ENCODE measurements around the gene TMEM164.

TMEM164 gene

GRCh38 chrX:110081320-110081719 is 78.4 kb downstream of the TMEM164 start:
- H3K36me3 ChIP-seq (ENCODE audit: control insufficient read depth, insufficient read depth, low read length): no peaks in the 10 kb centered on the region
- no peaks in the 10 kb centered on the region for H3K9me3 ChIP-seq (ENCODE audit: control insufficient read depth, insufficient read depth, low read length)
- no peaks in the 10 kb centered on the region for H3K27me3 ChIP-seq (ENCODE audit: control insufficient read depth, insufficient read depth, low read length)
- no peak overlapping the region for H3K27ac ChIP-seq (ENCODE audit: low read length)
- H3K4me3 ChIP-seq (ENCODE audit: low read length): no peak overlapping the region
- no peak for DNase-seq (ENCODE audit: low read depth, low spot score)
- no peaks in the 10 kb centered on the region for H3K4me1 ChIP-seq (ENCODE audit: control insufficient read depth, insufficient read depth, low read length)

DNA sequence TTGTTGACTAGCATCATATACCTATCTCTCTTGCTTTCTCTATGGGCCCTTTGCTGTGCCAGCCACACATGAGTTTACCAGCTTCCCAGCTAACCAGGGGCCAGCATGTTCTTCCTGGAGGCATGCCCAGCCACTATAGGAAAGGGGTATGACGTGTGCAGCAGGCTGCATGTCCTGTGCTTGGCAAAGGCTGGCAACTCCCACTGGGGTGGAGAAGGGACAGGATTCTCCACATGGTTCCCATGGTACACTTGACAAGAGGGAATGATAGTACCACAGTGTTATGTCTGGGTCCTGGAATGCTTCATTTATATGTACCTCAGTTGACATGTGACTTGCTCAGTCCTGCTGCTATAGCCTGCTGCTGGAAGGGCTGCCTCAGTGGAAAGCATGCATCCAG is 78.8 kb downstream of the TMEM164 start:
- H3K27ac ChIP-seq (ENCODE audit: low read length): no peak overlapping the region

GRCh38 chrX:110082161-110082560 is 79.2 kb downstream of the TMEM164 start:
- Histone ChIP-seq H3K4me3 (ENCODE audit: low read length) (no peak overlapping the region), H3K27ac (ENCODE audit: low read length) (no peak overlapping the region), H3K4me1 (ENCODE audit: control insufficient read depth, insufficient read depth, low read length) (no peaks in the 10 kb centered on the region), H3K36me3 (ENCODE audit: control insufficient read depth, insufficient read depth, low read length) (no peaks in the 10 kb centered on the region), H3K9me3 (ENCODE audit: control insufficient read depth, insufficient read depth, low read length) (no peaks in the 10 kb centered on the region), H3K27me3 (ENCODE audit: control insufficient read depth, insufficient read depth, low read length) (no peaks in the 10 kb centered on the region)
- no CpG with 5 or more reads among the region's 4 CpGs for WGBS (ENCODE audit: insufficient coverage, insufficient read length)
- no peak for DNase-seq (ENCODE audit: low read depth, low spot score)

More for the DNA sequence above, 78.8 kb downstream of the TMEM164 start:
- Histone ChIP-seq H3K4me1 (ENCODE audit: control insufficient read depth, insufficient read depth, low read length) (no peaks in the 10 kb centered on the region), H3K9me3 (ENCODE audit: control insufficient read depth, insufficient read depth, low read length) (no peaks in the 10 kb centered on the region), H3K36me3 (ENCODE audit: control insufficient read depth, insufficient read depth, low read length) (no peaks in the 10 kb centered on the region), H3K4me3 (ENCODE audit: low read length) (no peak overlapping the region), H3K27me3 (ENCODE audit: control insufficient read depth, insufficient read depth, low read length) (no peaks in the 10 kb centered on the region)
- WGBS (ENCODE audit: insufficient coverage, insufficient read length): no CpG with 5 or more reads among the region's 1 CpG
- DNase-seq (ENCODE audit: low read depth, low spot score): no peak

DNA sequence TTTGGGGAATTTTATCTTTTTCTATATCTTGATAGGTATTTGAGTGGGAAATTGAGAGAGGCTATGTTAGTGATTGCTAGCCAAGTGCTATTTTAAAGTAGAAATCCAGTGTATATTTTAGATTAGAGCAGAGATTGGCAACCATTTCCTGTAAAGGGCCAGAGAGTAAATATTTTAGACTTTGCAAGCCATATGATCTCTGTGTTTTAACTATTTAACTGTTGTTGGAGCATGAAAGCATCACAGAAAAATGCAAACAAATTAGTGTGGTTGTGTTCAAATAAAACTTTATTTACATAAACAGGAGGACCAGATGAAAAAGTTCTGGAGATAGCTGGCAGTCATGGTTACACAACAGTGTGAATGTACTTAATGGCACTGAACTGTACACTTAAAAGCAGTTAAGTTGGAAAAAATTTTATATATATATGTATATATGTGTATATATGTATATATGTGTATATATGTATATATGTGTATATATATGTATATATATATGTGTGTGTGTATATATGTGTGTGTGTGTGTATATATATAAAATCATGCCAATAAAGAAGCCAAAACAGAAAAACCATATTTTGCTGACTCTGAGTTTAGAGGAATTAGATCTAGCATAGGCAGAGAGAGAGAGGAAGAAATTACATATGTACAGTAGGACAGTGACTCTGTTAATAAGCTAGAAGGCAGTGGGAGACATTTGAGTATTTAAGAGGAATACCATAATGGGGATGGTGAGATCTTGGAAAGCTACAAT is 83.4 kb downstream of the TMEM164 start:
- Histone ChIP-seq H3K27ac (ENCODE audit: low read length) (no peak overlapping the region), H3K4me3 (ENCODE audit: low read length) (no peak overlapping the region), H3K4me1 (ENCODE audit: control insufficient read depth, insufficient read depth, low read length) (no peaks in the 10 kb centered on the region), H3K36me3 (ENCODE audit: control insufficient read depth, insufficient read depth, low read length) (no peaks in the 10 kb centered on the region), H3K27me3 (ENCODE audit: control insufficient read depth, insufficient read depth, low read length) (no peaks in the 10 kb centered on the region), H3K9me3 (ENCODE audit: control insufficient read depth, insufficient read depth, low read length) (no peaks in the 10 kb centered on the region)
- DNase-seq (ENCODE audit: low read depth, low spot score): no peak

GRCh38 chrX:110086916-110087484 is 84.1 kb downstream of the TMEM164 start:
- Histone ChIP-seq H3K4me1 (ENCODE audit: control insufficient read depth, insufficient read depth, low read length) (no peaks in the 10 kb centered on the region), H3K27ac (ENCODE audit: low read length) (no peak overlapping the region), H3K27me3 (ENCODE audit: control insufficient read depth, insufficient read depth, low read length) (no peaks in the 10 kb centered on the region), H3K36me3 (ENCODE audit: control insufficient read depth, insufficient read depth, low read length) (no peaks in the 10 kb centered on the region), H3K9me3 (ENCODE audit: control insufficient read depth, insufficient read depth, low read length) (no peaks in the 10 kb centered on the region), H3K4me3 (ENCODE audit: low read length) (no peak overlapping the region)
- WGBS (ENCODE audit: insufficient coverage, insufficient read length): no CpG with 5 or more reads among the region's 2 CpGs
- no peak for DNase-seq (ENCODE audit: low read depth, low spot score)

DNA sequence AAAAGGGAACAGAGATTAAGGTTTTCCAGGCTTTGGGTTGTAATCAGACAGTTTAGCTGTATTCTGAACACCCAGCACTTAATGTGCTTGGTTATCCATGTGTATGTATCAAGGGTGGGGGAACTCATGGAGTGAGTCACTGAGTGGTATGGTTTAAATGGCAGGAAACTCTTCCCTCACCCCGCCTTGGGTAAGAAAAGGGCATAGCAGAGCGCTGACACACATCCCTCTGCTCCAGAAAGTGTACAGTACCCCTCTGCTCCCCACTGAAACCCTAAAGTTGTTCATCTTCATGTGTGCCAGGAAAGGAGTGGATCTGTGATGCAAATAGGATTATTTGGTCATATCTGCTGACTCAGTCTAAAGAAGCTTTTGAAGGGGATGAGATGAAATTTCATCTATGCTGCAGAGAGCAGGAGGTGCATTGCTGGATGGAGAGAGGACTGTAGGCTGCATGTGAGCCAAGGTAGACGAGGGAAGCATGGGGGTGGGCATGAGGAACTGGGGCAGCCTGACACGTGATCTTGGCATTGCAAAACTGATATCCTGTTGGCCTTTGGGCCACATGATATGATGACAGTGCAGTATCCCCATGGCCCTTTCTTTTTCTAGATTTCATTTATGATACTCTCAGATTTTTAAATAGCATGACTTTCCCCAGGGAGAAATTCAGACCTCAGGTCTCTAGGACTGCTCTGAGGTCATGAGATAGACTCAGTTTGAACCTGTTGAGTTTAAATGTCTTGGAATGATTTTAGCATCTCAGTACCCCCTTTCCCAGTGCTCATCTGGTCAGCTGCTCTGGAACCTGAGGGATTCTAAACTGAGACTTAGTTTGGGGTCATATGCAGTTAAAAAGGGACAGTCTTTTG is 84.8 kb downstream of the TMEM164 start:
- H3K27me3 ChIP-seq (ENCODE audit: control insufficient read depth, insufficient read depth, low read length): no peaks in the 10 kb centered on the region
- H3K4me3 ChIP-seq (ENCODE audit: low read length): no peak overlapping the region
- H3K9me3 ChIP-seq (ENCODE audit: control insufficient read depth, insufficient read depth, low read length): no peaks in the 10 kb centered on the region
- H3K27ac ChIP-seq (ENCODE audit: low read length): no peak overlapping the region
- DNase-seq (ENCODE audit: low read depth, low spot score): no peak
- no peaks in the 10 kb centered on the region for H3K36me3 ChIP-seq (ENCODE audit: control insufficient read depth, insufficient read depth, low read length)
- WGBS (ENCODE audit: insufficient coverage, insufficient read length): no CpG with 5 or more reads among the region's 4 CpGs
- no peaks in the 10 kb centered on the region for H3K4me1 ChIP-seq (ENCODE audit: control insufficient read depth, insufficient read depth, low read length)

DNA sequence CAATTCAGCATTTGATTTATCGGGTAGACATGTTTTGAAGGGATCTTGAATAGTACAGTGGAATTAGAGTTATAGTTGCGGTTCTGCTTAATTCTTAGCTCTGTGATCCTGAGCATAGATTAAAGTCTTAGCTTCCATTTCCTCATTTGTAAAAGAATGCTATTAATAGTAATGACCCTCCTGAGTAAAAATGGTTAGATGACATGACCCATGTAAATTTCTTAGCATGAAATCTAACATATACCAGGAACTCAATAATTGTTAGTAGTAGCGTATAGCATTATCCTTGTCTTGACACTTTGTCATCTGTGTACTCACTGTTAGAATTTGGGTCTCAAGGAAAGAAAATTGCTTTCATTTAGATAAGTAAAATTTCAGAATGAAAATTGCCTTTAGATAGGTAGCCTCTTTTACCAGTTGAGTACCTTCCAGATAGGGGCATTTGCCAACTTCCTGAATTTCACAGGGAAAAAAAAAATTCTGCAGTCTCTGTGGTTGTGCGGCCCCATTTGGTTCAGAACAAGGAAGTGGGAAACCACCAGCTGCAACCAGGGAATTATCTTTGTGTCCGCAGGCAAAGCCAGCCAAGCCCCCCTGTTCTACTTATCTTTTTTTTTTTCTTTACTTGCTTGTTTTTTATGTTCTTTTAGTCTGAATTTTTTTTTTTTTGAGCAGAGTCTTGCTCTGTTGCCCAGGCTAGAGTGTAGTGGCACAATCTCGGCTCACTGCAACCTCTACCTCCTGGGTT is 86.9 kb downstream of the TMEM164 start:
- H3K27me3 ChIP-seq (ENCODE audit: control insufficient read depth, insufficient read depth, low read length): no peaks in the 10 kb centered on the region
- H3K27ac ChIP-seq (ENCODE audit: low read length): no peak overlapping the region
- no peaks in the 10 kb centered on the region for H3K4me1 ChIP-seq (ENCODE audit: control insufficient read depth, insufficient read depth, low read length)
- no peaks in the 10 kb centered on the region for H3K9me3 ChIP-seq (ENCODE audit: control insufficient read depth, insufficient read depth, low read length)
- no peaks in the 10 kb centered on the region for H3K36me3 ChIP-seq (ENCODE audit: control insufficient read depth, insufficient read depth, low read length)
- DNase-seq (ENCODE audit: low read depth, low spot score): no peak
- WGBS (ENCODE audit: insufficient coverage, insufficient read length): no CpG with 5 or more reads among the region's 6 CpGs
- H3K4me3 ChIP-seq (ENCODE audit: low read length): no peak overlapping the region

GRCh38 chrX:110097920-110098319 is 95.0 kb downstream of the TMEM164 start:
- Histone ChIP-seq H3K9me3 (ENCODE audit: control insufficient read depth, insufficient read depth, low read length) (no peaks in the 10 kb centered on the region), H3K36me3 (ENCODE audit: control insufficient read depth, insufficient read depth, low read length) (no peaks in the 10 kb centered on the region), H3K4me3 (ENCODE audit: low read length) (no peak overlapping the region), H3K27ac (ENCODE audit: low read length) (no peak overlapping the region), H3K27me3 (ENCODE audit: control insufficient read depth, insufficient read depth, low read length) (no peaks in the 10 kb centered on the region), H3K4me1 (ENCODE audit: control insufficient read depth, insufficient read depth, low read length) (no peaks in the 10 kb centered on the region)
- DNase-seq (ENCODE audit: low read depth, low spot score): no peak

DNA sequence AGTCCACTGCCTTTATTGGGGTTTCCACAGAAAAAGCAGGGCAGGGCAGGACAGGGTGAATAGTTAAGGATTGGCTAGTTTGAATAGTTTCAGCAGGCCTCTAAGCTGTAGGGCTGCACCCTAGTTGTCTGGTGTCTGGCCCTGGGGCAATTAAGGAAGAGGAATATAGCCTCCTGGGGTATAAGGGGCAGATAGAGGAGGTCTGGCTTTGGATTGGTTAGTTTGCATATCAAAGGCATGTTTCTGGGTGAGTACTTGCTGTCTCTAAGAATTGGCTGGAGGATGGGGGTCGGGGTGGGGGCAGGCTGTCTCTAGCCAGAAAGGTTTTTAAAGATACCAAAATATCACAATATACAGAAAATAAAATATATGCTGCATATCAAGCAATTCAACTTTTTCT is 100.4 kb downstream of the TMEM164 start:
- no CpG with 5 or more reads among the region's 1 CpG for WGBS (ENCODE audit: insufficient coverage, insufficient read length)
- no peaks in the 10 kb centered on the region for H3K27me3 ChIP-seq (ENCODE audit: control insufficient read depth, insufficient read depth, low read length)
- H3K27ac ChIP-seq (ENCODE audit: low read length): no peak overlapping the region
- no peaks in the 10 kb centered on the region for H3K4me1 ChIP-seq (ENCODE audit: control insufficient read depth, insufficient read depth, low read length)
- H3K9me3 ChIP-seq (ENCODE audit: control insufficient read depth, insufficient read depth, low read length): no peaks in the 10 kb centered on the region
- no peak overlapping the region for H3K4me3 ChIP-seq (ENCODE audit: low read length)
- no peaks in the 10 kb centered on the region for H3K36me3 ChIP-seq (ENCODE audit: control insufficient read depth, insufficient read depth, low read length)
- no peak for DNase-seq (ENCODE audit: low read depth, low spot score)

DNA sequence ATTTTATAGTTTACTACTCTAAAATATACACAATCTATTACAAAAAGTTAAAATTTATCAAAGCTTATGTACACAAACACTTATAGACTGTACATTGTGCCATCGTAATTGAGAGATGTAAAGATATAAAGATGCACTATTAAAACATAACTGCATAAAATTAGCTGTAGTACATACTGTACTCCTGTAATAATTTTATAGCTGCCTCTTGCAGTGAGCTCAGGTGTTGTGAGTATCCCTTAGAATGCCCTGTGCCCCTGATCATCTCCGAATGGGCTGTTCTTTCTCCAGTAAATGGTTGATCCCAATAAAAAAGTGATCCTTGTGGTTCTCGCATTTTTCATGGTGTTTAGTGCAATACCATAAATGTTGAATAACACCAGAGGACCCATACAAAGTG is 101.2 kb downstream of the TMEM164 start:
- DNase-seq (ENCODE audit: low read depth, low spot score): no peak
- no peaks in the 10 kb centered on the region for H3K27me3 ChIP-seq (ENCODE audit: control insufficient read depth, insufficient read depth, low read length)
- WGBS (ENCODE audit: insufficient coverage, insufficient read length): no CpG with 5 or more reads among the region's 3 CpGs

More for the DNA sequence above, 101.2 kb downstream of the TMEM164 start:
- Histone ChIP-seq H3K36me3 (ENCODE audit: control insufficient read depth, insufficient read depth, low read length) (no peaks in the 10 kb centered on the region), H3K4me3 (ENCODE audit: low read length) (no peak overlapping the region), H3K9me3 (ENCODE audit: control insufficient read depth, insufficient read depth, low read length) (no peaks in the 10 kb centered on the region), H3K4me1 (ENCODE audit: control insufficient read depth, insufficient read depth, low read length) (no peaks in the 10 kb centered on the region), H3K27ac (ENCODE audit: low read length) (no peak overlapping the region)
